NB4 (cell line): ENCODE data around the gene SCART1.
"Not testable (repeated sequence)": the region's sequence is repeated elsewhere in the genome, so short reads cannot be mapped to it uniquely, and the experiment has no call there.

Source experiments
- DNase-seq: peaks from one replicate; pipeline ENCODE4 v3.0.0; 2010; ENCODE audit warnings: low read depth
- H3K4me3 ChIP-seq: one replicate; pipeline ENCODE4 v1.5.1; 2011; ENCODE audit warnings: mild to moderate bottlenecking, low read depth, low read length, moderate library complexity
- CTCF ChIP-seq: IDR thresholded peaks from one replicate; pipeline ENCODE4 v1.5.1; 2012; ENCODE audit warnings: low read depth, low read length
- MAX ChIP-seq: IDR thresholded peaks from 2 replicates; pipeline ENCODE4 v1.6.1; 2011; ENCODE audit warnings: low read depth, low read length
- MYC ChIP-seq: IDR thresholded peaks from 2 replicates; pipeline ENCODE4 v1.6.1; 2011; ENCODE audit warnings: low read depth, low read length
- POLR2A ChIP-seq: IDR thresholded peaks from 2 replicates; pipeline ENCODE4 v1.6.1; 2011; ENCODE audit warnings: mild to moderate bottlenecking; ENCODE audit not compliant: insufficient read length; ENCODE audit errors: extremely low read depth

The SCART1 gene

GRCh38 chr10:133515471-133515870 is 61.7 kb downstream of the SCART1 start:
- H3K4me3 ChIP-seq = no peak overlapping the region
- DNase-seq = no peak
- TF ChIP-seq MAX (no peak), MYC (no peak), POLR2A (no peak), CTCF (no peak)

GRCh38 chr10:133516057-133516456 is 62.3 kb downstream of the SCART1 start:
- no peak for TF ChIP-seq POLR2A
- DNase-seq = no peak
- no peak overlapping the region for H3K4me3 ChIP-seq

- not testable (repeated sequence) for DNase-seq, H3K4me3 ChIP-seq
These were observed 64.8 kb downstream of the SCART1 start for GRCh38 chr10:133518517-133518916.
